ENCODE data around the gene KNTC1. TPM values are rescaled to one million over a fixed set of nuclear protein-coding genes. Genes with fewer than 3 reads are reported as not detected.

Gene KNTC1
- total RNA-seq, 1 donor from 2014 or later = 18.7 TPM

DNA sequence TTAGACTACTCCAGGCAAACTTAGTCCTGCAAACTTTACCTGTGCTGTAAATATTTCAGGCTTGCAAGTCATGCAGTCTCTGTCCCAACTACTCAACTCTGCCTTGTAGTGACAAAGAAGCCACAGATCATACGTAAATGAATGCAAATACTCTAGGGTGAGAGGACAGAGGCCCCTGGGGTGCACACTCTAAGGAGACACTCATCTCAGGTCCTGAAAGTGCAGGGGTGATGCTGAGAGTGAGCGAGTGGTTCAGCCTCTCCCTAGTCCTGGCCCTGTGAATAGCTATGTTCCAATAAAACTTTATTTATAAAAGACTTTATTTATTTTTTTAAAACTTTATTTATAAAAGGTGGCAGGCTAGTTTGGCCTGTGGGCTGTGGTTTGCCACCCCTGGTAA is 141.2 kb downstream of the KNTC1 start:
- TF ChIP-seq POLR2AphosphoS5 (IDR thresholded peaks at IDR 0.05; ENCODE audit: insufficient read depth in 1 of 2, low read depth in 1 of 2) (no peak), POLR2A (IDR thresholded peaks at IDR 0.05) (no peak)
- TF ChIP-seq, protein P1, sequence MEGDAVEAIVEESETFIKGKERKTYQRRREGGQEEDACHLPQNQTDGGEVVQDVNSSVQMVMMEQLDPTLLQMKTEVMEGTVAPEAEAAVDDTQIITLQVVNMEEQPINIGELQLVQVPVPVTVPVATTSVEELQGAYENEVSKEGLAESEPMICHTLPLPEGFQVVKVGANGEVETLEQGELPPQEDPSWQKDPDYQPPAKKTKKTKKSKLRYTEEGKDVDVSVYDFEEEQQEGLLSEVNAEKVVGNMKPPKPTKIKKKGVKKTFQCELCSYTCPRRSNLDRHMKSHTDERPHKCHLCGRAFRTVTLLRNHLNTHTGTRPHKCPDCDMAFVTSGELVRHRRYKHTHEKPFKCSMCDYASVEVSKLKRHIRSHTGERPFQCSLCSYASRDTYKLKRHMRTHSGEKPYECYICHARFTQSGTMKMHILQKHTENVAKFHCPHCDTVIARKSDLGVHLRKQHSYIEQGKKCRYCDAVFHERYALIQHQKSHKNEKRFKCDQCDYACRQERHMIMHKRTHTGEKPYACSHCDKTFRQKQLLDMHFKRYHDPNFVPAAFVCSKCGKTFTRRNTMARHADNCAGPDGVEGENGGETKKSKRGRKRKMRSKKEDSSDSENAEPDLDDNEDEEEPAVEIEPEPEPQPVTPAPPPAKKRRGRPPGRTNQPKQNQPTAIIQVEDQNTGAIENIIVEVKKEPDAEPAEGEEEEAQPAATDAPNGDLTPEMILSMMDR (IDR thresholded peaks at IDR 0.05) = no peak
- H3K27ac ChIP-seq = no peak overlapping the region
- DNase-seq (ENCODE audit: extremely low spot score in 2 of 2) = no peak
- H3K4me3 ChIP-seq = no peak overlapping the region
- no peaks in the 10 kb centered on the region for H3K4me1 ChIP-seq
- H3K36me3 ChIP-seq = no peaks in the 10 kb centered on the region
- no peaks in the 10 kb centered on the region for H3K27me3 ChIP-seq
- intact Hi-C loops (cut with DNase I) = no loop called here
- H3K9me3 ChIP-seq = no peaks in the 10 kb centered on the region

DNA sequence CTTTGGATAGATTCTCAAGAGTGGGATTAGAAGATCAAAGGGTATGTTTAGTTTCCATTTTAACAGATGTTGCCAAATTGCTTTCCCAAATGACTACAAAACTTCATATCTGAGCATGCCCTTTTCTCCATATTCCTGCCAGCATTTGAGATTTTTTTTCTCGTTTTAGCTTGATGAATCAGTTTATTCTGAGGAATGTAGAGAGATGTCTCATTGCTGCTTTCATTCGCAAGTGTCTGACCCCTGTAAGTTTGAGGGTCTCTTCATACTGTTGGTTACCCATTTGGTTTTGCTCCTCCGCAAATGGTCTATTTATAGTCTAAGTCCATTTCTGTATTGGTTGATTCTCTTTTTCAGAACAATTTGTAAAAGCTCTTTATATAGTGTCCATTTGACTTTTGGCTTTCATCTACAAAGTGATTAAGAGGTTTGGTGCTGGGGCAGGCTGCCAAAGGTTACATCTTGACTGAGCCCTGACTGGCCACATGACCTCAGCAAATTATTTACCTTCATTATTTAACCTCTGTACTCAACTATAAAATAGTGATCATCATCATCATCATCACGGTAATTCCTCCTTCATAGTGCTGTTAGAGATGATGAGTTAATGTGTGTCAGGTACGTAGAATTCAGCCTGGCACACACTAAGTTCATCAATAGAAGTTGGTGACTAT is 142.5 kb downstream of the KNTC1 start:
- TF ChIP-seq, protein P1 (IDR thresholded peaks at IDR 0.05) = no peak
- TF ChIP-seq POLR2AphosphoS5 (IDR thresholded peaks at IDR 0.05; ENCODE audit: insufficient read depth in 1 of 2, low read depth in 1 of 2) (no peak), POLR2A (IDR thresholded peaks at IDR 0.05) (no peak)
- no peak overlapping the region for H3K4me3 ChIP-seq
- no peak for DNase-seq (ENCODE audit: extremely low spot score in 2 of 2)
- H3K36me3 ChIP-seq = no peaks in the 10 kb centered on the region
- no peaks in the 10 kb centered on the region for H3K9me3 ChIP-seq
- intact Hi-C loops (cut with DNase I) = no loop called here
- H3K27ac ChIP-seq = no peak overlapping the region
- H3K4me1 ChIP-seq = no peaks in the 10 kb centered on the region
- no peaks in the 10 kb centered on the region for H3K27me3 ChIP-seq

DNA sequence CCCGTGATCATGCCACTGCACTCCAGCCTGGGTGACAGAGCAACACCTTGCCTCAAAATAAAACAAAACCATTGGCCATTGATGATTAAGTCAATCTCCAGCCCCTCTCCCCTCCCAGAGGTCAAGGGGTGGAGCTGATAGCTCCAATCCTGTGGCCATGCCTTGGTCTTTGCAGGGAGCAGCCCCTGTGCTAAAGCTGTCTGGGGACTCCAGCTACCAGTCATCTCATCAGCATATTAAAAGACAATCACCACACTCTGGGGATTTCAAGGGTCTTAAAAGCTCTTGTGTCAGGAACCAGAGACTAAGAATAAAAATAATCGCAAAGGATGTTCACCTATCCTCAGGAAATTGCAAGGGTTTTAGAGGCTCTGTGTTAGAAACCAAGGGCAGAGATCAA is 145.5 kb downstream of the KNTC1 start:
- TF ChIP-seq, protein P1 (IDR thresholded peaks at IDR 0.05) = no peak
- TF ChIP-seq POLR2AphosphoS5 (IDR thresholded peaks at IDR 0.05; ENCODE audit: insufficient read depth in 1 of 2, low read depth in 1 of 2) (no peak), POLR2A (IDR thresholded peaks at IDR 0.05) (no peak)
- Histone ChIP-seq H3K4me1 (no peaks in the 10 kb centered on the region), H3K36me3 (no peaks in the 10 kb centered on the region), H3K27me3 (no peaks in the 10 kb centered on the region), H3K9me3 (no peaks in the 10 kb centered on the region), H3K27ac (no peak overlapping the region), H3K4me3 (no peak overlapping the region)
- no peak for DNase-seq (ENCODE audit: extremely low spot score in 2 of 2)
- intact Hi-C loops (cut with DNase I) = no loop called here

Small RNA genes within 50 kb of the gene (small RNA-seq; reads per million reads assigned to genes)
- not detected for gene AC026333.1
- gene RF00411 = not detected

Other genes starting within 250 kb of the KNTC1 start
- gene CLIP1, start 104.6 kb upstream of the KNTC1 start, total RNA-seq = 135 TPM
- gene ZCCHC8, start 26.3 kb upstream of the KNTC1 start, total RNA-seq = 28.2 TPM
- 93.3 TPM for gene RSRC2, start 313 bp upstream of the KNTC1 start, total RNA-seq
- 7.9 TPM for gene HCAR2, start 176.1 kb downstream of the KNTC1 start, total RNA-seq
- gene HCAR3, start 189.6 kb downstream of the KNTC1 start, total RNA-seq = 0.74 TPM
- gene HCAR1, start 203.6 kb downstream of the KNTC1 start, total RNA-seq = 0.25 TPM
- gene DENR, start 225.6 kb downstream of the KNTC1 start, total RNA-seq = 18.2 TPM
- 0.98 TPM for gene CCDC62, start 247.3 kb downstream of the KNTC1 start, total RNA-seq